SK-N-SH (cell line): ENCODE results near the gene AP3S1. TPM values are rescaled to one million over a fixed set of nuclear protein-coding genes. Genes with fewer than 3 reads are reported as not detected.

ENCODE experiments used
- CTCF ChIA-PET: fragments of 300-600, 350-600 bp; formaldehyde crosslinking; extraction: SDS; loops from one replicate; lab custom pipeline; 2021; lab: Yijun Ruan, JAX
- POLR2A ChIA-PET: fragments of 350-600 bp; sonication (Branson Sonifier 250); formaldehyde crosslinking; extraction: SDS; loops from one replicate; lab custom pipeline; 2020; ENCODE audit warnings: antibody characterized with exemption, inconsistent platforms; lab: Yijun Ruan, JAX
- DNase-seq: peaks from one replicate; pipeline ENCODE4 v3.0.0; 2012
- H2AFZ ChIP-seq: fragments of 200-600 bp; sonication (generic); 2 replicates; pipeline ENCODE4 v1.8.1; 2016; ENCODE audit warnings: antibody characterized with exemption, mild to moderate bottlenecking, low read depth
- H3F3A ChIP-seq: fragments of 200-600 bp; sonication (generic); replicated peaks from 2 replicates; pipeline ENCODE3; 2016; ENCODE audit warnings: antibody characterized with exemption, mild to moderate bottlenecking; ENCODE audit not compliant: insufficient read depth
- H3K27ac ChIP-seq, 2 experiments: fragments of 200-500 bp in 1 of 2; fragments of 200-600 bp in 1 of 2; sonication (Bioruptor generic) in 1 of 2; sonication (generic), shearing (Covaris generic) in 1 of 2; 2 replicates each; pipeline versions ENCODE4 v1.5.1 to v1.6.1; 2014 to 2016; ENCODE audit warnings: low read depth in 2 of 2, inconsistent platforms in 1 of 2, low read length in 1 of 2, mild to moderate bottlenecking in 1 of 2, mixed read lengths in 1 of 2
- H3K27me3 ChIP-seq: fragments of 200-600 bp; sonication (generic), shearing (Covaris generic); 2 replicates; pipeline ENCODE4 v1.6.1; 2016; ENCODE audit warnings: mixed run types; ENCODE audit not compliant: insufficient read depth
- H3K36me3 ChIP-seq, 2 experiments: fragments of 200-500 bp in 1 of 2; fragments of 200-600 bp in 1 of 2; sonication (Bioruptor generic) in 1 of 2; sonication (generic) in 1 of 2; replicated peaks in 1 of 2; 2 replicates each; pipeline versions ENCODE3 to v1.5.1; 2014 to 2016; ENCODE audit warnings: low read length in 1 of 2, mild to moderate bottlenecking in 1 of 2; ENCODE audit not compliant: insufficient read depth in 2 of 2, control insufficient read depth in 1 of 2
- H3K4me1 ChIP-seq, 2 experiments: fragments of 200-500 bp in 1 of 2; fragments of 200-600 bp in 1 of 2; sonication (Bioruptor generic) in 1 of 2; sonication (generic), shearing (Covaris generic) in 1 of 2; 2 replicates each; pipeline versions ENCODE4 v1.5.1 to v1.6.1; 2014 to 2016; ENCODE audit warnings: low read depth in 1 of 2, low read length in 1 of 2, mixed run types in 1 of 2; ENCODE audit not compliant: insufficient read depth in 2 of 2, control insufficient read depth in 1 of 2
- H3K4me2 ChIP-seq: fragments of 200-600 bp; sonication (generic), shearing (Covaris generic); 2 replicates; pipeline ENCODE4 v1.6.1; 2017; ENCODE audit warnings: mixed run types
- H3K4me3 ChIP-seq, 2 experiments: fragments of 200-500 bp in 1 of 2; fragments of 200-600 bp in 1 of 2; sonication (Bioruptor generic) in 1 of 2; sonication (generic), shearing (Covaris generic) in 1 of 2; 2 replicates each; pipeline versions ENCODE4 v1.5.1 to v1.8.1; 2014 to 2016; ENCODE audit warnings: low read depth in 2 of 2, inconsistent platforms in 1 of 2, low read length in 1 of 2, mild to moderate bottlenecking in 1 of 2, mixed read lengths in 1 of 2, moderate library complexity in 1 of 2
- H3K79me2 ChIP-seq: fragments of 200-600 bp; sonication (generic); 2 replicates; pipeline ENCODE4 v1.8.1; 2017; ENCODE audit warnings: mild to moderate bottlenecking; ENCODE audit not compliant: insufficient read depth
- H3K9ac ChIP-seq: fragments of 200-600 bp; sonication (generic); 2 replicates; pipeline ENCODE4 v1.6.1; 2017; ENCODE audit warnings: mixed run types
- H3K9me2 ChIP-seq: fragments of 200-600 bp; sonication (generic); 2 replicates; pipeline ENCODE4 v1.6.1; 2017; ENCODE audit warnings: mixed run types
- H3K9me3 ChIP-seq: fragments of 200-600 bp; sonication (generic); 2 replicates; pipeline ENCODE4 v1.6.1; 2017; ENCODE audit warnings: mixed run types, mild to moderate bottlenecking, moderate library complexity
- H4K20me1 ChIP-seq: fragments of 200-600 bp; sonication (generic); 2 replicates; pipeline ENCODE4 v1.6.1; 2017; ENCODE audit warnings: mild to moderate bottlenecking, mixed run types; ENCODE audit not compliant: insufficient read depth
- CTCF ChIP-seq: fragments of 200-600 bp; sonication (generic); IDR thresholded peaks from 2 replicates; pipeline ENCODE4 v1.6.1; 2017; ENCODE audit warnings: antibody characterized with exemption, mild to moderate bottlenecking, moderate library complexity
- ELF1 ChIP-seq: IDR thresholded peaks from 2 replicates; pipeline ENCODE4 v1.4.0; 2012
- EP300 ChIP-seq, 2 experiments: IDR thresholded peaks; 2 replicates each; pipeline versions ENCODE4 v1.4.0 to v1.6.1; 2012; ENCODE audit warnings: borderline replicate concordance in 1 of 2, low read depth in 1 of 2, low read length in 1 of 2
- FOXJ3 ChIP-seq: sonication (generic); formaldehyde crosslinking; IDR thresholded peaks from 2 replicates; pipeline ENCODE4 v1.5.1; 2020; ENCODE audit warnings: mild to moderate bottlenecking, missing genetic modification reagents
- FOXM1 ChIP-seq: IDR thresholded peaks from 2 replicates; pipeline ENCODE4 v1.4.0; 2012; ENCODE audit warnings: low read depth, mild to moderate bottlenecking
- GABPA ChIP-seq: IDR thresholded peaks from 2 replicates; pipeline ENCODE4 v1.4.0; 2012; ENCODE audit warnings: low read depth, mild to moderate bottlenecking
- GATA2 ChIP-seq: sonication (generic); formaldehyde crosslinking; IDR thresholded peaks from 2 replicates; pipeline ENCODE4 v1.5.0; 2020; ENCODE audit warnings: mild to moderate bottlenecking, missing genetic modification reagents
- MEF2A ChIP-seq: IDR thresholded peaks from 2 replicates; pipeline ENCODE4 v1.4.0; 2012; ENCODE audit warnings: low read depth, borderline replicate concordance
- MXI1 ChIP-seq: IDR thresholded peaks from 2 replicates; pipeline ENCODE4 v1.6.1; 2012; ENCODE audit warnings: mild to moderate bottlenecking, low read depth, low read length, improper control_type of control experiment
- POLR2AphosphoS5 ChIP-seq: IDR thresholded peaks from 2 replicates; pipeline ENCODE4 v1.6.1; 2012; ENCODE audit warnings: low read depth, low read length
- RCOR1 ChIP-seq: fragments of 150-350 bp; IDR thresholded peaks from 2 replicates; pipeline ENCODE4 v1.6.1; 2017; ENCODE audit warnings: antibody characterized with exemption, low read length
- REST ChIP-seq: IDR thresholded peaks from 2 replicates; pipeline ENCODE4 v1.6.1; 2012; ENCODE audit warnings: mild to moderate bottlenecking, low read depth, low read length, moderate library complexity
- RFX5 ChIP-seq: IDR thresholded peaks from 2 replicates; pipeline ENCODE4 v1.6.1; 2012; ENCODE audit warnings: mild to moderate bottlenecking, improper control_type of control experiment, low read length
- RXRA ChIP-seq: IDR thresholded peaks from 2 replicates; pipeline ENCODE4 v1.4.0; 2012; ENCODE audit warnings: low read depth, mild to moderate bottlenecking, borderline replicate concordance
- SIN3A ChIP-seq: IDR thresholded peaks from 2 replicates; pipeline ENCODE4 v1.6.1; 2012; ENCODE audit warnings: low read depth, mild to moderate bottlenecking, low read length, moderate library complexity, borderline replicate concordance
- TEAD4 ChIP-seq: IDR thresholded peaks from 2 replicates; pipeline ENCODE4 v1.4.0; 2012; ENCODE audit warnings: mild to moderate bottlenecking, borderline replicate concordance; ENCODE audit not compliant: insufficient read depth
- YY1 ChIP-seq: IDR thresholded peaks from 2 replicates; pipeline ENCODE4 v1.4.0; 2012; ENCODE audit warnings: low read depth, mild to moderate bottlenecking
- WGBS: methylation state at CpG from one replicate; pipeline ENCODE4 v1.1.6; 2017; ENCODE audit warnings: low lambda C conversion rate; 5-methylcytosine and 5-hydroxymethylcytosine counted together
- polyA plus RNA-seq, 3 experiments: library from polyadenylated mRNA; depleted of rRNA; stranded (reverse); fragments of >200 nt; gene quantifications; 2 replicates each; pipeline ENCODE4 v1.2.3, GENCODE V29; 2012
- TF ChIP-seq, protein P1 (sequence below): IDR thresholded peaks from 2 replicates; pipeline ENCODE4 v1.4.0; 2012; ENCODE audit warnings: low read depth, borderline replicate concordance

Gene AP3S1
- polyA plus RNA-seq, 1 of the 3 experiments (the other 2 are of a cell fraction): 21.6 TPM

DNA sequence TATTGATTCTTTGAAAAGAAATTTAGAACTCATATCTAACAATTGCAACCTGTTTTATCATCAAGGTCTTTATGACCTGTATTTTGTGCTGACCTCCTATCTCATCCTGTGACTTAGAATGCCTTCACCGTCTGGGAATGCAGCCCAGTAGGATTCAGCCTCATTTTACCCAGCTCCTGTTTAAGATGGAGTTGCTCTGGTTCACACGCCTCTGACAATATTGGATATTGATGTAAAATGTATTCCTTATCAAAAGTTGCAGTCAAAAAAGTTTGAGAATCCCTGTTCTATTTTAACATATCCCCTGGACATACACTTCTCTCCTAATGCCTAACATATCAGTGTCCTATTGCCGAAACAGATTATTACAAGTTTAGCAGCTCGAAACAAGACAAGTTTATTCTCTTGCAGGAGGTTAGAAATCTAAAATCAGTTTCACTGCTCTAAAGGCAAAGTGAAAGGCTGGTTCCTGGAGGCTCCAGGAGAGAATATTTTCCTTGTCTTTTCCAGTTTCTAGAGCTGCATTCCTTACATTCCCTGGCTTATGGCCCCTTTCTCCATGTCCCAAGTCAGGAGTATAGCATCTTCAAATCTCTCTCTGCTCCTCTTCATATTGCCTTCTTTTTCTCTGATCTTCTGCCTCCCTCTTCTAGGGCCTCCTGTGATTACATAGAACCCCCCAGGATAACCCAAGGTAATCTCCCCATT, 89.0 kb downstream of the AP3S1 start:
- 87% methylated on average over 4 of the region's 4 CpGs for WGBS
- H3K36me3 ChIP-seq: no peaks in the 10 kb centered on the region
- H3K4me2 ChIP-seq: no peak overlapping the region
- H3K9me3 ChIP-seq: no peaks in the 10 kb centered on the region
- no peak overlapping the region for H3K4me3 ChIP-seq
- H3K4me1 ChIP-seq: 0 out of 4 replicates have a peak, but pooled peaks cover 0 to 4% of the 10 kb centered on the region in 2 experiments
- ChIA-PET POLR2A (no interaction called here), CTCF (no interaction called here)
- no peaks in the 10 kb centered on the region for H4K20me1 ChIP-seq
- TF ChIP-seq MXI1: no peak
- no peak for TF ChIP-seq SIN3A
- no peak for TF ChIP-seq GABPA
- H3K27me3 ChIP-seq: no peaks in the 10 kb centered on the region
- DNase-seq: no peak
- no peak overlapping the region for H3K27ac ChIP-seq
- H3K79me2 ChIP-seq: no peaks in the 10 kb centered on the region
- no peaks in the 10 kb centered on the region for H3K9me2 ChIP-seq
- no peaks in the 10 kb centered on the region for H3F3A ChIP-seq
- H2AFZ ChIP-seq: no peak overlapping the region
- no peak overlapping the region for H3K9ac ChIP-seq

DNA sequence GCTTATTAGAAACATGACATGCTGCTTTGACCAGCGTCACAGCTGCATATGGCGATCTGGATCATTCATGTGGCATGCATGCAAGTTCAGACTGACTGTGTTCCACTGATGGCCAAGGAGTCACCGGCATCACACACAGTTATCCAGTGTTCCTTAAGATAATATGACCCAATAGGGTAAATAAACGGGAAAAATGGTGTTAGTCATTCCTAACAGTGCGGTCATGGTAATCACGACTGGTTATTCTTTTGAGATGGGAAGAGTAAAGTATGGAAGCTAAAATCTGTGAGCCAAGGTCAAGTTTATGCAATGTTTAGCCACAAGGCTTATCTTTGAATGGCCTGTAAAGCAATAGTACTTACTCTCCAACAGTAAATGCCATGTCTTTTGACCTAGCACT, 91.3 kb downstream of the AP3S1 start:
- CTCF ChIA-PET: interaction anchor here (1.2 kb wide), 1 partner anchor 135 kb away, joined by 3 read pairs; no protein-coding TSS in a partner anchor
- H3K9me2 ChIP-seq: no peaks in the 10 kb centered on the region

More for the DNA sequence above, 91.3 kb downstream of the AP3S1 start:
- no peaks in the 10 kb centered on the region for H3K79me2 ChIP-seq
- H3F3A ChIP-seq: no peaks in the 10 kb centered on the region
- H3K4me3 ChIP-seq: no peak overlapping the region
- H3K27me3 ChIP-seq: no peaks in the 10 kb centered on the region
- H3K9ac ChIP-seq: no peak overlapping the region
- H4K20me1 ChIP-seq: no peaks in the 10 kb centered on the region
- 0 out of 4 replicates have a peak, but pooled peaks cover 0 to 4% of the 10 kb centered on the region in 2 experiments for H3K4me1 ChIP-seq
- H3K36me3 ChIP-seq: no peaks in the 10 kb centered on the region
- no peak overlapping the region for H3K27ac ChIP-seq
- DNase-seq: no peak
- POLR2A ChIA-PET: no interaction called here
- WGBS: 83% methylated on average over 6 of the region's 6 CpGs
- no peaks in the 10 kb centered on the region for H3K9me3 ChIP-seq
- no peak overlapping the region for H3K4me2 ChIP-seq
- no peak overlapping the region for H2AFZ ChIP-seq
- TF ChIP-seq POLR2AphosphoS5: no peak
- TF ChIP-seq FOXJ3: no peak
- no peak for TF ChIP-seq REST
- TF ChIP-seq YY1: no peak
- TF ChIP-seq RXRA: no peak
- no peak for TF ChIP-seq RFX5
- no peak for TF ChIP-seq CTCF
- TF ChIP-seq FOXM1: no peak
- TF ChIP-seq TEAD4: no peak
- TF ChIP-seq MEF2A: no peak
- TF ChIP-seq, protein P1, sequence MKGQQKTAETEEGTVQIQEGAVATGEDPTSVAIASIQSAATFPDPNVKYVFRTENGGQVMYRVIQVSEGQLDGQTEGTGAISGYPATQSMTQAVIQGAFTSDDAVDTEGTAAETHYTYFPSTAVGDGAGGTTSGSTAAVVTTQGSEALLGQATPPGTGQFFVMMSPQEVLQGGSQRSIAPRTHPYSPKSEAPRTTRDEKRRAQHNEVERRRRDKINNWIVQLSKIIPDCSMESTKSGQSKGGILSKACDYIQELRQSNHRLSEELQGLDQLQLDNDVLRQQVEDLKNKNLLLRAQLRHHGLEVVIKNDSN: no peak
- TF ChIP-seq RCOR1: no peak
- no peak for TF ChIP-seq EP300 (IDR thresholded peaks at IDR 0.05; ENCODE audit: borderline replicate concordance in 1 of 2, low read depth in 1 of 2, low read length in 1 of 2)
- no peak for TF ChIP-seq GATA2 (CRISPR knock-in tag)
- no peak for TF ChIP-seq ELF1
- TF ChIP-seq SIN3A: no peak
